ENCODE data around the gene HCRT. TPM values are rescaled to one million over a fixed set of nuclear protein-coding genes. Genes with fewer than 3 reads are reported as not detected.
A peak's percentile ranks its signal among the peaks of the same experiment; 100 is the strongest.

The HCRT gene
- total and polyA plus RNA-seq, 9 donors = 0.13 to 0.94 (median 0.60) TPM

GRCh38 chr17:42179911-42180410 lies 5.3 kb downstream of the HCRT start:
- peak; percentile 63 for DNase-seq
- no peak overlapping the region for H3K27ac ChIP-seq (ENCODE audit: low read length)
- WGBS (ENCODE audit: insufficient coverage) = 0% methylated on average over 5 of the region's 20 CpGs

GRCh38 chr17:42179335-42179734 lies 5.9 kb downstream of the HCRT start:
- Histone ChIP-seq H3K4me1 (ENCODE audit: control insufficient read depth, insufficient read depth, low read length) (peaks cover 23% of the 10 kb centered on the region), H3K27me3 (ENCODE audit: control insufficient read depth, insufficient read depth, low read length) (peaks cover 53% of the 10 kb centered on the region), H3K27ac (ENCODE audit: low read length) (no peak overlapping the region), H3K36me3 (ENCODE audit: control insufficient read depth, insufficient read depth, low read length) (no peaks in the 10 kb centered on the region), H3K9me3 (replicated peaks; ENCODE audit: control insufficient read depth, low read depth, low read length) (no peaks in the 10 kb centered on the region), H3K4me3 (ENCODE audit: low read length) (no peak overlapping the region)
- no CpG with 5 or more reads among the region's 1 CpG for WGBS (ENCODE audit: insufficient coverage)
- DNase-seq = no peak

More at GRCh38 chr17:42179911-42180410, 5.3 kb downstream of the HCRT start:
- Histone ChIP-seq H3K4me3 (ENCODE audit: low read length) (no peak overlapping the region), H3K9me3 (replicated peaks; ENCODE audit: control insufficient read depth, low read depth, low read length) (no peaks in the 10 kb centered on the region), H3K4me1 (ENCODE audit: control insufficient read depth, insufficient read depth, low read length) (peaks cover 30% of the 10 kb centered on the region), H3K36me3 (ENCODE audit: control insufficient read depth, insufficient read depth, low read length) (no peaks in the 10 kb centered on the region), H3K27me3 (ENCODE audit: control insufficient read depth, insufficient read depth, low read length) (peaks cover 58% of the 10 kb centered on the region)

GRCh38 chr17:42178817-42179216 lies 6.4 kb downstream of the HCRT start:
- peaks cover 20% of the 10 kb centered on the region for H3K4me1 ChIP-seq (ENCODE audit: control insufficient read depth, insufficient read depth, low read length)

GRCh38 chr17:42177684-42178083 lies 7.6 kb downstream of the HCRT start:
- Histone ChIP-seq H3K9me3 (replicated peaks; ENCODE audit: control insufficient read depth, low read depth, low read length) (no peaks in the 10 kb centered on the region), H3K27ac (ENCODE audit: low read length) (no peak overlapping the region), H3K4me3 (ENCODE audit: low read length) (no peak overlapping the region), H3K36me3 (ENCODE audit: control insufficient read depth, insufficient read depth, low read length) (no peaks in the 10 kb centered on the region), H3K27me3 (ENCODE audit: control insufficient read depth, insufficient read depth, low read length) (peaks cover 44% of the 10 kb centered on the region), H3K4me1 (ENCODE audit: control insufficient read depth, insufficient read depth, low read length) (peaks cover 13% of the 10 kb centered on the region)
- DNase-seq = no peak
- WGBS (ENCODE audit: insufficient coverage) = 75% methylated on average over 1 of the region's 2 CpGs

More at GRCh38 chr17:42178817-42179216, 6.4 kb downstream of the HCRT start:
- Histone ChIP-seq H3K27me3 (ENCODE audit: control insufficient read depth, insufficient read depth, low read length) (peaks cover 49% of the 10 kb centered on the region), H3K36me3 (ENCODE audit: control insufficient read depth, insufficient read depth, low read length) (no peaks in the 10 kb centered on the region), H3K27ac (ENCODE audit: low read length) (no peak overlapping the region), H3K4me3 (ENCODE audit: low read length) (no peak overlapping the region), H3K9me3 (replicated peaks; ENCODE audit: control insufficient read depth, low read depth, low read length) (no peaks in the 10 kb centered on the region)
- 29% methylated on average over 14 of the region's 14 CpGs for WGBS (ENCODE audit: insufficient coverage)
- DNase-seq = no peak

- 57% methylated on average over 13 of the region's 14 CpGs for WGBS (ENCODE audit: insufficient coverage)
- Histone ChIP-seq H3K27me3 (ENCODE audit: control insufficient read depth, insufficient read depth, low read length) (peaks cover 16% of the 10 kb centered on the region), H3K27ac (ENCODE audit: low read length) (no peak overlapping the region), H3K4me1 (ENCODE audit: control insufficient read depth, insufficient read depth, low read length) (no peaks in the 10 kb centered on the region), H3K9me3 (replicated peaks; ENCODE audit: control insufficient read depth, low read depth, low read length) (no peaks in the 10 kb centered on the region), H3K4me3 (ENCODE audit: low read length) (no peak overlapping the region), H3K36me3 (ENCODE audit: control insufficient read depth, insufficient read depth, low read length) (no peaks in the 10 kb centered on the region)
- DNase-seq = no peak
Observed at GRCh38 chr17:42174126-42174783, 11.0 kb downstream of the HCRT start.

- Histone ChIP-seq H3K27me3 (ENCODE audit: control insufficient read depth, insufficient read depth, low read length) (peaks cover 6% of the 10 kb centered on the region), H3K4me1 (ENCODE audit: control insufficient read depth, insufficient read depth, low read length) (no peaks in the 10 kb centered on the region), H3K36me3 (ENCODE audit: control insufficient read depth, insufficient read depth, low read length) (no peaks in the 10 kb centered on the region), H3K4me3 (ENCODE audit: low read length) (no peak overlapping the region), H3K9me3 (replicated peaks; ENCODE audit: control insufficient read depth, low read depth, low read length) (no peaks in the 10 kb centered on the region), H3K27ac (ENCODE audit: low read length) (no peak overlapping the region)
- WGBS (ENCODE audit: insufficient coverage) = 37% methylated on average over 10 of the region's 11 CpGs
- no peak for DNase-seq
Observed at GRCh38 chr17:42171831-42172230, 13.4 kb downstream of the HCRT start.

- no peak overlapping the region for H3K4me3 ChIP-seq (ENCODE audit: low read length)
- no peaks in the 10 kb centered on the region for H3K9me3 ChIP-seq (replicated peaks; ENCODE audit: control insufficient read depth, low read depth, low read length)
- WGBS (ENCODE audit: insufficient coverage) = 91% methylated on average over 27 of the region's 29 CpGs
- no peaks in the 10 kb centered on the region for H3K4me1 ChIP-seq (ENCODE audit: control insufficient read depth, insufficient read depth, low read length)
- H3K36me3 ChIP-seq (ENCODE audit: control insufficient read depth, insufficient read depth, low read length) = no peaks in the 10 kb centered on the region
- DNase-seq = no peak
- H3K27ac ChIP-seq (ENCODE audit: low read length) = no peak overlapping the region
- peaks cover 6% of the 10 kb centered on the region for H3K27me3 ChIP-seq (ENCODE audit: control insufficient read depth, insufficient read depth, low read length)
Observed at GRCh38 chr17:42169351-42169750, 15.9 kb downstream of the HCRT start.

GRCh38 chr17:42167807-42168206 lies 17.4 kb downstream of the HCRT start:
- Histone ChIP-seq H3K36me3 (ENCODE audit: control insufficient read depth, insufficient read depth, low read length) (no peaks in the 10 kb centered on the region), H3K9me3 (replicated peaks; ENCODE audit: control insufficient read depth, low read depth, low read length) (no peaks in the 10 kb centered on the region), H3K27me3 (ENCODE audit: control insufficient read depth, insufficient read depth, low read length) (peaks cover 6% of the 10 kb centered on the region), H3K4me1 (ENCODE audit: control insufficient read depth, insufficient read depth, low read length) (no peaks in the 10 kb centered on the region), H3K27ac (ENCODE audit: low read length) (no peak overlapping the region), H3K4me3 (ENCODE audit: low read length) (no peak overlapping the region)
- 76% methylated on average over 5 of the region's 8 CpGs for WGBS (ENCODE audit: insufficient coverage)
- no peak for DNase-seq

GRCh38 chr17:42166196-42166763 lies 19.0 kb downstream of the HCRT start:
- 81% methylated on average over 19 of the region's 19 CpGs for WGBS (ENCODE audit: insufficient coverage)
- Histone ChIP-seq H3K27ac (ENCODE audit: low read length) (no peak overlapping the region), H3K27me3 (ENCODE audit: control insufficient read depth, insufficient read depth, low read length) (peaks cover 2% of the 10 kb centered on the region), H3K4me1 (ENCODE audit: control insufficient read depth, insufficient read depth, low read length) (no peaks in the 10 kb centered on the region), H3K4me3 (ENCODE audit: low read length) (no peak overlapping the region), H3K9me3 (replicated peaks; ENCODE audit: control insufficient read depth, low read depth, low read length) (no peaks in the 10 kb centered on the region), H3K36me3 (ENCODE audit: control insufficient read depth, insufficient read depth, low read length) (no peaks in the 10 kb centered on the region)
- DNase-seq = no peak

- Histone ChIP-seq H3K36me3 (ENCODE audit: control insufficient read depth, insufficient read depth, low read length) (no peaks in the 10 kb centered on the region), H3K27ac (ENCODE audit: low read length) (no peak overlapping the region)
- WGBS (ENCODE audit: insufficient coverage) = 59% methylated on average over 3 of the region's 6 CpGs
Observed at GRCh38 chr17:42165751-42166150, 19.5 kb downstream of the HCRT start.

More at GRCh38 chr17:42165751-42166150, 19.5 kb downstream of the HCRT start:
- no peak overlapping the region for H3K4me3 ChIP-seq (ENCODE audit: low read length)
- no peaks in the 10 kb centered on the region for H3K9me3 ChIP-seq (replicated peaks; ENCODE audit: control insufficient read depth, low read depth, low read length)
- no peaks in the 10 kb centered on the region for H3K4me1 ChIP-seq (ENCODE audit: control insufficient read depth, insufficient read depth, low read length)
- H3K27me3 ChIP-seq (ENCODE audit: control insufficient read depth, insufficient read depth, low read length) = peaks cover under 1% of the 10 kb centered on the region
- DNase-seq = no peak

All from muscle of leg (tissue), 11 donors.